Peyer's patch (tissue), 4 donors: ENCODE results near the gene HEYL.

ENCODE experiments used
- POLR2A ChIP-seq, 2 donors: fragments of 450-650 bp; IDR thresholded peaks; one replicate each; pipeline ENCODE4 v1.5.1; 2017; ENCODE audit warnings: antibody characterized with exemption in 2 of 2, mild to moderate bottlenecking in 2 of 2, moderate library complexity in 2 of 2
- TF ChIP-seq, protein P1 (sequence below), 6 experiments: fragments of 450-650 bp in 4 of 6; fragments of 200-600 bp in 2 of 6; sonication (generic) in 1 of 6; IDR thresholded peaks; one replicate each; pipeline ENCODE4 v1.5.1; 2017 to 2019; ENCODE audit warnings: antibody characterized with exemption in 6 of 6, mild to moderate bottlenecking in 3 of 6, moderate library complexity in 1 of 6

DNA sequence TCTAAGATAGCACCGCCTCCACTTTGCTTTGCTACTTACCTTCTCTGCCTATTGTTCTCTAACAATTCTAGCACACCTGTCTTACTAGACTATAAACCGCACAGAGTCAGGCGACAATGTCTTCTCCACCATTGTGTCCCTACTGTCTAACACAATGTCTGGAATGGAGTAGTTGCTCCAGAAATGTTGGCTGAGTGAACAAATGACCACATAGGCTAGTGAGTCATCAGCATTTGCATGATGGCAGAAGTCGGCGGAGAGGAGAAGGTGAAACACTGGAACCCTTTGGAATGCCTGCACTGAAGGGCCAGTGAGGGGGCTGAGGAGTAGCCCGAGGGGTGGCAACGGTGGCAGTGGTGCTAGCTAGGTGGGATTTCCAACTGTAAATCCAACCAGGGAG, 48.9 kb downstream of the HEYL start:
- TF ChIP-seq, protein P1, sequence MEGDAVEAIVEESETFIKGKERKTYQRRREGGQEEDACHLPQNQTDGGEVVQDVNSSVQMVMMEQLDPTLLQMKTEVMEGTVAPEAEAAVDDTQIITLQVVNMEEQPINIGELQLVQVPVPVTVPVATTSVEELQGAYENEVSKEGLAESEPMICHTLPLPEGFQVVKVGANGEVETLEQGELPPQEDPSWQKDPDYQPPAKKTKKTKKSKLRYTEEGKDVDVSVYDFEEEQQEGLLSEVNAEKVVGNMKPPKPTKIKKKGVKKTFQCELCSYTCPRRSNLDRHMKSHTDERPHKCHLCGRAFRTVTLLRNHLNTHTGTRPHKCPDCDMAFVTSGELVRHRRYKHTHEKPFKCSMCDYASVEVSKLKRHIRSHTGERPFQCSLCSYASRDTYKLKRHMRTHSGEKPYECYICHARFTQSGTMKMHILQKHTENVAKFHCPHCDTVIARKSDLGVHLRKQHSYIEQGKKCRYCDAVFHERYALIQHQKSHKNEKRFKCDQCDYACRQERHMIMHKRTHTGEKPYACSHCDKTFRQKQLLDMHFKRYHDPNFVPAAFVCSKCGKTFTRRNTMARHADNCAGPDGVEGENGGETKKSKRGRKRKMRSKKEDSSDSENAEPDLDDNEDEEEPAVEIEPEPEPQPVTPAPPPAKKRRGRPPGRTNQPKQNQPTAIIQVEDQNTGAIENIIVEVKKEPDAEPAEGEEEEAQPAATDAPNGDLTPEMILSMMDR (IDR thresholded peaks at IDR 0.05) = no peak
- no peak for TF ChIP-seq POLR2A (IDR thresholded peaks at IDR 0.05)
